ENCODE measurements around the gene SLC38A11.
"Not testable (repeated sequence)": the region's sequence is repeated elsewhere in the genome, so short reads cannot be mapped to it uniquely, and the experiment has no call there.

Gene SLC38A11

GRCh38 chr2:164979113-164979512 is 23.8 kb upstream of the SLC38A11 start:
- ChIA-PET CTCF (no interaction called here), POLR2A (no interaction called here)
- TF ChIP-seq ELF4 (IDR thresholded peaks at IDR 0.05) (no peak), FOXK2 (IDR thresholded peaks at IDR 0.05) (no peak), HDGF (IDR thresholded peaks at IDR 0.05; ENCODE audit: borderline replicate concordance) (no peak), NFRKB (IDR thresholded peaks at IDR 0.05) (no peak), FOXA1 (IDR thresholded peaks at IDR 0.05) (no peak)
- TF ChIP-seq, protein P1, sequence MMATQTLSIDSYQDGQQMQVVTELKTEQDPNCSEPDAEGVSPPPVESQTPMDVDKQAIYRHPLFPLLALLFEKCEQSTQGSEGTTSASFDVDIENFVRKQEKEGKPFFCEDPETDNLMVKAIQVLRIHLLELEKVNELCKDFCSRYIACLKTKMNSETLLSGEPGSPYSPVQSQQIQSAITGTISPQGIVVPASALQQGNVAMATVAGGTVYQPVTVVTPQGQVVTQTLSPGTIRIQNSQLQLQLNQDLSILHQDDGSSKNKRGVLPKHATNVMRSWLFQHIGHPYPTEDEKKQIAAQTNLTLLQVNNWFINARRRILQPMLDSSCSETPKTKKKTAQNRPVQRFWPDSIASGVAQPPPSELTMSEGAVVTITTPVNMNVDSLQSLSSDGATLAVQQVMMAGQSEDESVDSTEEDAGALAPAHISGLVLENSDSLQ (IDR thresholded peaks at IDR 0.05): no peak

GRCh38 chr2:164976875-164977470 is 21.6 kb upstream of the SLC38A11 start:
- POLR2A ChIA-PET; DNase-seq (ENCODE audit: extremely low spot score); CTCF ChIA-PET: not testable (repeated sequence)

More at GRCh38 chr2:164979113-164979512, 23.8 kb upstream of the SLC38A11 start:
- DNase-seq (ENCODE audit: extremely low spot score): no peak

GRCh38 chr2:164976301-164976700 is 21.0 kb upstream of the SLC38A11 start:
- no peak for DNase-seq (ENCODE audit: extremely low spot score)
- TF ChIP-seq CTBP1 (IDR thresholded peaks at IDR 0.05; ENCODE audit: borderline replicate concordance): no peak
- no peak for TF ChIP-seq L3MBTL2 (conservative IDR thresholded peaks at IDR 0.05)
- TF ChIP-seq SUZ12 (IDR thresholded peaks at IDR 0.05): no peak
- TF ChIP-seq FOXA1 (IDR thresholded peaks at IDR 0.05): no peak
- no peak for TF ChIP-seq TARDBP (IDR thresholded peaks at IDR 0.05)
- no peak for TF ChIP-seq SP1 (IDR thresholded peaks at IDR 0.05)
- TF ChIP-seq ELF4 (IDR thresholded peaks at IDR 0.05): no peak
- TF ChIP-seq ZNF384 (IDR thresholded peaks at IDR 0.05): no peak
- TF ChIP-seq, protein P1 (IDR thresholded peaks at IDR 0.05): no peak
- TF ChIP-seq FOXM1 (IDR thresholded peaks at IDR 0.05; ENCODE audit: borderline replicate concordance): no peak
- no peak for TF ChIP-seq BHLHE40 (IDR thresholded peaks at IDR 0.05; ENCODE audit: borderline replicate concordance)
- no peak for TF ChIP-seq ARNT (IDR thresholded peaks at IDR 0.05)
- TF ChIP-seq FOXK2 (IDR thresholded peaks at IDR 0.05): no peak
- TF ChIP-seq LEF1 (IDR thresholded peaks at IDR 0.05; ENCODE audit: borderline replicate concordance): no peak
- TF ChIP-seq HDGF (IDR thresholded peaks at IDR 0.05; ENCODE audit: borderline replicate concordance): no peak
- TF ChIP-seq NFRKB (IDR thresholded peaks at IDR 0.05): no peak
- ChIA-PET POLR2A (no interaction called here), CTCF (no interaction called here)

DNA sequence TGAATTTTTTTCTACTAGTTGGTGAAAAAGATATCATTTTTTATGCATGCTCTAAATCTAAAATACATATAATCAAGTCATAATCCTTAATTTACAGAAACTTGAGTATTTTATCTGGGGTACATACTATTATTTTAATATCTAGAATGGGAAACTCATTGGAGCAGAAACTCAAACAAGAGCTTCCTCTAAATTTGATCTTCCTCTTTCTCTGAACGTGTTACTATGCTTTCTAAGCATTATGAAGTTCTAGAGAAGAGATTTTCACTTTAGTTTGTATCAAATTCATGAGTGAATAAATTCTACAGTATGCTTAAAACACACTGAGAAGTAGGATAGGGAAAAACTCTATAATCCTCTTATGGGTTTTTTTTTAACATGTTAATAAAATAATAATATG is 20.6 kb upstream of the SLC38A11 start:
- no peak for TF ChIP-seq CTBP1 (IDR thresholded peaks at IDR 0.05; ENCODE audit: borderline replicate concordance)
- TF ChIP-seq FOXM1 (IDR thresholded peaks at IDR 0.05; ENCODE audit: borderline replicate concordance): no peak
- no peak for TF ChIP-seq ELF4 (IDR thresholded peaks at IDR 0.05)
- TF ChIP-seq TARDBP (IDR thresholded peaks at IDR 0.05): no peak
- TF ChIP-seq ZNF384 (IDR thresholded peaks at IDR 0.05): no peak
- TF ChIP-seq HDGF (IDR thresholded peaks at IDR 0.05; ENCODE audit: borderline replicate concordance): no peak
- no peak for TF ChIP-seq SP1 (IDR thresholded peaks at IDR 0.05)
- no peak for TF ChIP-seq FOXA1 (IDR thresholded peaks at IDR 0.05)
- no peak for TF ChIP-seq ARNT (IDR thresholded peaks at IDR 0.05)
- TF ChIP-seq FOXK2 (IDR thresholded peaks at IDR 0.05): no peak
- no peak for TF ChIP-seq BHLHE40 (IDR thresholded peaks at IDR 0.05; ENCODE audit: borderline replicate concordance)
- TF ChIP-seq L3MBTL2 (conservative IDR thresholded peaks at IDR 0.05): no peak
- TF ChIP-seq, protein P1 (IDR thresholded peaks at IDR 0.05): no peak
- TF ChIP-seq SUZ12 (IDR thresholded peaks at IDR 0.05): no peak
- TF ChIP-seq LEF1 (IDR thresholded peaks at IDR 0.05; ENCODE audit: borderline replicate concordance): no peak
- POLR2A ChIA-PET: no interaction called here
- CTCF ChIA-PET: no interaction called here
- no peak for DNase-seq (ENCODE audit: extremely low spot score)

GRCh38 chr2:164974221-164974620 is 18.9 kb upstream of the SLC38A11 start:
- TF ChIP-seq ZNF384 (IDR thresholded peaks at IDR 0.05): no peak
- no peak for TF ChIP-seq LEF1 (IDR thresholded peaks at IDR 0.05; ENCODE audit: borderline replicate concordance)
- no peak for TF ChIP-seq FOXA1 (IDR thresholded peaks at IDR 0.05)
- no peak for TF ChIP-seq TARDBP (IDR thresholded peaks at IDR 0.05)
- TF ChIP-seq FOXK2 (IDR thresholded peaks at IDR 0.05): no peak
- TF ChIP-seq, protein P1 (IDR thresholded peaks at IDR 0.05): no peak
- TF ChIP-seq ARNT (IDR thresholded peaks at IDR 0.05): no peak
- TF ChIP-seq BHLHE40 (IDR thresholded peaks at IDR 0.05; ENCODE audit: borderline replicate concordance): no peak
- TF ChIP-seq SUZ12 (IDR thresholded peaks at IDR 0.05): no peak
- no peak for TF ChIP-seq NFRKB (IDR thresholded peaks at IDR 0.05)
- no peak for TF ChIP-seq FOXM1 (IDR thresholded peaks at IDR 0.05; ENCODE audit: borderline replicate concordance)
- no peak for TF ChIP-seq L3MBTL2 (conservative IDR thresholded peaks at IDR 0.05)
- no peak for TF ChIP-seq HDGF (IDR thresholded peaks at IDR 0.05; ENCODE audit: borderline replicate concordance)
- no peak for TF ChIP-seq CTBP1 (IDR thresholded peaks at IDR 0.05; ENCODE audit: borderline replicate concordance)
- no peak for TF ChIP-seq SP1 (IDR thresholded peaks at IDR 0.05)
- no peak for TF ChIP-seq ELF4 (IDR thresholded peaks at IDR 0.05)
- DNase-seq (ENCODE audit: extremely low spot score): no peak
- CTCF ChIA-PET: no interaction called here
- POLR2A ChIA-PET: no interaction called here

- CTCF ChIA-PET: no interaction called here
- POLR2A ChIA-PET: no interaction called here
- no peak for DNase-seq (ENCODE audit: extremely low spot score)
- TF ChIP-seq TARDBP (IDR thresholded peaks at IDR 0.05): no peak
- TF ChIP-seq, protein P1 (IDR thresholded peaks at IDR 0.05): no peak
- TF ChIP-seq CTBP1 (IDR thresholded peaks at IDR 0.05; ENCODE audit: borderline replicate concordance): no peak
- TF ChIP-seq SUZ12 (IDR thresholded peaks at IDR 0.05): no peak
- no peak for TF ChIP-seq BHLHE40 (IDR thresholded peaks at IDR 0.05; ENCODE audit: borderline replicate concordance)
- TF ChIP-seq FOXA1 (IDR thresholded peaks at IDR 0.05): no peak
- TF ChIP-seq ZNF384 (IDR thresholded peaks at IDR 0.05): no peak
- TF ChIP-seq L3MBTL2 (conservative IDR thresholded peaks at IDR 0.05): no peak
- TF ChIP-seq SP1 (IDR thresholded peaks at IDR 0.05): no peak
- TF ChIP-seq ARNT (IDR thresholded peaks at IDR 0.05): no peak
- TF ChIP-seq HDGF (IDR thresholded peaks at IDR 0.05; ENCODE audit: borderline replicate concordance): no peak
- TF ChIP-seq LEF1 (IDR thresholded peaks at IDR 0.05; ENCODE audit: borderline replicate concordance): no peak
- TF ChIP-seq FOXK2 (IDR thresholded peaks at IDR 0.05): no peak
- TF ChIP-seq ELF4 (IDR thresholded peaks at IDR 0.05): no peak
Observed at GRCh38 chr2:164972216-164972615, 16.9 kb upstream of the SLC38A11 start.
